Adrenal gland (tissue), 12 donors: ENCODE results near the gene CD93. TPM values are rescaled to one million over a fixed set of nuclear protein-coding genes. Genes with fewer than 3 reads are reported as not detected.

Experiments used
- DNase-seq, 7 donors: peaks; one replicate each; pipeline ENCODE4 v3.0.0-alpha.2; 2019 to 2020
- H3K27ac ChIP-seq, 5 donors: fragments of 200-600 bp; sonication (generic) in 4 of 5; 1 replicate in 3 of 5; 2 replicates in 2 of 5; pipeline versions ENCODE4 v1.5.1 to v1.8.0; 2016 to 2020; ENCODE audit warnings: mild to moderate bottlenecking in 1 of 5
- H3K27me3 ChIP-seq: fragments of 200-600 bp; 2 replicates; pipeline ENCODE4 v1.8.0; 2021
- H3K36me3 ChIP-seq, 2 donors: fragments of 200-600 bp; replicated peaks in 1 of 2; 1 replicate in 1 of 2; 2 replicates in 1 of 2; pipeline versions ENCODE4 v1.5.1 to v1.8.0; 2018 to 2022
- H3K4me1 ChIP-seq, 2 donors: fragments of 200-600 bp; replicated peaks in 1 of 2; 1 replicate in 1 of 2; 2 replicates in 1 of 2; pipeline versions ENCODE4 v1.5.1 to v1.8.0; 2018 to 2021
- H3K4me3 ChIP-seq, 4 donors: fragments of 200-600 bp; sonication (generic) in 3 of 4; one replicate each; pipeline ENCODE4 v1.5.1; 2016 to 2018
- H3K9me3 ChIP-seq, 3 donors: fragments of 200-600 bp; sonication (generic) in 1 of 3; replicated peaks in 1 of 3; 1 replicate in 2 of 3; 2 replicates in 1 of 3; pipeline versions ENCODE4 v1.5.1 to v1.8.0; 2016 to 2021
- POLR2A ChIP-seq, 2 donors: fragments of 450-650 bp; IDR thresholded peaks; one replicate each; pipeline ENCODE4 v1.6.1; 2017; ENCODE audit warnings: antibody characterized with exemption in 2 of 2, mild to moderate bottlenecking in 2 of 2, moderate library complexity in 1 of 2
- WGBS, 4 donors: extraction: QIAGEN DNeasy Blood & Tissue Kit in 2 of 4; methylation state at CpG; one replicate each; pipeline versions ENCODE4 v1.1.5 to v1.1.7; 2013 to 2017; 5-methylcytosine and 5-hydroxymethylcytosine counted together
- intact Hi-C, 2 donors: fragments of 100-400 bp; cut with DNase I; formaldehyde crosslinking; loops; one replicate each; pipeline versions ENCODE4 v1.14.1 to v1.15.0; 2022 to 2023
- polyA plus RNA-seq, 3 donors: library from polyadenylated mRNA; stranded (reverse); fragments of 200-250 nt in 2 of 3; fragments of 350-450 nt in 1 of 3; fragmentation: Illumina TruSeq in 1 of 3; extraction: RNeasy Lipid Tissue Mini Kit (QIAGEN cat#74804) in 1 of 3; gene quantifications; one replicate each; pipeline ENCODE4 v1.2.3, GENCODE V29; 2013 to 2014
- total RNA-seq, 9 donors: library from RNA; depleted of rRNA in 4 of 9; stranded (reverse); fragments of >200 nt in 4 of 9; fragments of 120-200 nt in 1 of 9; fragmentation: NEBNext Ultra II Directional in 1 of 9; extraction: Animal tissue kit (Norgen Biotek cat#: 25700) in 1 of 9; gene quantifications; one replicate each; pipeline versions ENCODE4 v1.1.0 to v1.2.4, GENCODE V29; 2013 to 2023
- TF ChIP-seq, protein P1 (sequence below), 6 experiments: fragments of 450-650 bp in 4 of 6; fragments of 200-600 bp in 2 of 6; sonication (generic) in 1 of 6; IDR thresholded peaks; 1 replicate in 5 of 6; 2 replicates in 1 of 6; pipeline versions ENCODE4 v1.5.1 to v1.8.0; 2016 to 2021; ENCODE audit warnings: antibody characterized with exemption in 6 of 6, mild to moderate bottlenecking in 2 of 6, moderate library complexity in 1 of 6
- donor health status: healthy with polysubstance abuse.
- donor health status: Bipolar disorder and iron deficiency.
- donor health status: DM: yes; HTN: yes; CAD: no.
- donor health status: DM: no; HTN: no; CAD: no.
- donor health status: DM: no; HTN: no; CAD: no.
- donor health status: DM: yes; HTN: yes; CAD: no.

The CD93 gene
- total and polyA plus RNA-seq, 12 donors, result 4.3 to 83.0 (median 37.3) TPM

DNA sequence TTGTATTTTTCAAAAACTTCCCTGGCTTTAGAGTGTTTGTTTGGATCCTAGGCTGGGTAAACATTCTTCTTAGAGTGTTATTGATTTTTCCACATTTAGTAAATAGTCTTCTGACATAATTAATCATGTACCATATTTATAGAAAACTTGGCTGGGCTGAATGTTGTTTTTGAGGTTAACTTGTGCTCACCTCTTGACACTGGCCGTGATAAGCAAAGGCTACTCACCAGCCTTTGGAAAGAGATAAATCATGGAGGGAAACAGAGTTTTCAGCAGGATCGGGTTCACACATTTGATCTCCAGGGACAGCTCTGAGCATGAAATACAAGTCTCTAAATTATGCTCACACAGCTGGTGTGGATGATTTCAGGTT lies 6.2 kb upstream of the CD93 start:
- Histone ChIP-seq H3K27me3 (no peaks in the 10 kb centered on the region), H3K27ac (peak overlapping the region in 2 of 5 donors; percentile 56 to 63), H3K4me3 (no peak overlapping the region), H3K9me3 (no peaks in the 10 kb centered on the region), H3K36me3 (no peaks in the 10 kb centered on the region), H3K4me1 (peaks cover 0 to 19% of the 10 kb centered on the region in 2 donors)
- peak in 1 of 7 donors; percentile 48 for DNase-seq
- TF ChIP-seq, protein P1, sequence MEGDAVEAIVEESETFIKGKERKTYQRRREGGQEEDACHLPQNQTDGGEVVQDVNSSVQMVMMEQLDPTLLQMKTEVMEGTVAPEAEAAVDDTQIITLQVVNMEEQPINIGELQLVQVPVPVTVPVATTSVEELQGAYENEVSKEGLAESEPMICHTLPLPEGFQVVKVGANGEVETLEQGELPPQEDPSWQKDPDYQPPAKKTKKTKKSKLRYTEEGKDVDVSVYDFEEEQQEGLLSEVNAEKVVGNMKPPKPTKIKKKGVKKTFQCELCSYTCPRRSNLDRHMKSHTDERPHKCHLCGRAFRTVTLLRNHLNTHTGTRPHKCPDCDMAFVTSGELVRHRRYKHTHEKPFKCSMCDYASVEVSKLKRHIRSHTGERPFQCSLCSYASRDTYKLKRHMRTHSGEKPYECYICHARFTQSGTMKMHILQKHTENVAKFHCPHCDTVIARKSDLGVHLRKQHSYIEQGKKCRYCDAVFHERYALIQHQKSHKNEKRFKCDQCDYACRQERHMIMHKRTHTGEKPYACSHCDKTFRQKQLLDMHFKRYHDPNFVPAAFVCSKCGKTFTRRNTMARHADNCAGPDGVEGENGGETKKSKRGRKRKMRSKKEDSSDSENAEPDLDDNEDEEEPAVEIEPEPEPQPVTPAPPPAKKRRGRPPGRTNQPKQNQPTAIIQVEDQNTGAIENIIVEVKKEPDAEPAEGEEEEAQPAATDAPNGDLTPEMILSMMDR (IDR thresholded peaks at IDR 0.05), result no peak
- WGBS, 4 donors, result 19 to 40% (median 28%) methylated on average over 2 of the region's 2 CpGs
- intact Hi-C loops, result no loop called here

DNA sequence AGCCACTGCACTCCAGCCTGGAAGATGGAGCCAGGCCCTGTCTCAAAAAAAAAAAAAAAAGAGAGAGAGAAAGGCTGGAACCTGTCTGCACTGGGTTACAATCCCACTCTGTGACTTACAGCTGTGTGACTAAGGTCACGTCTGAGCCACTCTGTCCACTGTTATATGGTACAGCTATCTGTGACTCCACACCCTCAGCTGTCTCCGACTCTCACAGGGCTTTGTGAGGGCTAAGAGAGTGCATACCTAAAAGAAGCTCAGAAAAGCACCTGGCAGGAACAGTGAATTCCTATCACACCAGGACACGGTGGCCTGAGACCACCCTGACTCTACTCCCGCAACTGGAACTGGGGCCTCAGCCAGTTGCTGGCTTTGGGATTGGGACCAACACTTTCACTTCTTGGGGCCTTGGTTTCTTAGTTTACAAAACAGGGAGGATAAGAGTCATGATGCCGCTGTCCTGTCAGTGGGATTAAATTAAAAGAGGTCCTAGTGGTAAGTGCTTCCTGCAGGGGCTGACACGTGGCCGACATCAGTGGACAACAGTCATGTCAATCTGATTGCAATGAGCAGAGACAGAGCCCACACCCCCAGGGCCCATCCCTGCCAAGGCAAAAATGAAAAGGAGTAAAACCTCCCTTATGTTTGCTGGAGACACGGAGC lies 5.7 kb upstream of the CD93 start:
- intact Hi-C loops, result no loop called here
- no peak overlapping the region for H3K4me3 ChIP-seq
- no peaks in the 10 kb centered on the region for H3K27me3 ChIP-seq
- 56 to 73% (median 68%) methylated on average over 8 of the region's 8 CpGs for WGBS, 4 donors
- peak overlapping the region in 2 of 5 donors; percentile 56 to 63 for H3K27ac ChIP-seq
- H3K4me1 ChIP-seq, result peaks cover 0 to 19% of the 10 kb centered on the region in 2 donors
- H3K36me3 ChIP-seq, result no peaks in the 10 kb centered on the region
- no peak for TF ChIP-seq POLR2A (IDR thresholded peaks at IDR 0.05)
- TF ChIP-seq, protein P1 (IDR thresholded peaks at IDR 0.05), result no peak
- peak in 1 of 7 donors; percentile 53 for DNase-seq
- no peaks in the 10 kb centered on the region for H3K9me3 ChIP-seq

DNA sequence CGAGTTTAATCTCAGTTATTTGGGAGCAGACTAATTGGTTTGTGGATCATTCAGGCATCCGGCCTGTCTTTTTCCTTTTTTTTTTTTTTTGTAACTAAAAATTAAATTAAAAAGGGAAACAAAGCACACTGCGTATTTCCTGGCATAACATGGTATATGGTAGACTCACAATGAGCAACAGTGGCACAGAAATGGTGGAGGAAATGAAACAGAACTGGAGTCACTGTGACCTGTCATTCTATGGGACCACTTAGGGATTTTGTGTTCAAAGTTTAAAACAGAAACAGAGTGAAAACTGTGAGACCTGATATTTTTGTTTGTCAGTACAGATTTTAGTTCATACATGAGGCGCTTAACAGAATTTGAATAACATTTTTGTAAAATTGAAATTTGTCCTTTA lies 4.8 kb upstream of the CD93 start:
- Histone ChIP-seq H3K4me3 (no peak overlapping the region), H3K4me1 (peaks cover 0 to 19% of the 10 kb centered on the region in 2 donors), H3K27ac (no peak overlapping the region), H3K36me3 (no peaks in the 10 kb centered on the region), H3K9me3 (no peaks in the 10 kb centered on the region), H3K27me3 (no peaks in the 10 kb centered on the region)
- TF ChIP-seq, protein P1 (IDR thresholded peaks at IDR 0.05), result no peak
- no peak for TF ChIP-seq POLR2A (IDR thresholded peaks at IDR 0.05)
- WGBS, 4 donors, result 61 to 81% (median 75%) methylated on average over 4 of the region's 4 CpGs
- no peak for DNase-seq
- intact Hi-C loops, result no loop called here

DNA sequence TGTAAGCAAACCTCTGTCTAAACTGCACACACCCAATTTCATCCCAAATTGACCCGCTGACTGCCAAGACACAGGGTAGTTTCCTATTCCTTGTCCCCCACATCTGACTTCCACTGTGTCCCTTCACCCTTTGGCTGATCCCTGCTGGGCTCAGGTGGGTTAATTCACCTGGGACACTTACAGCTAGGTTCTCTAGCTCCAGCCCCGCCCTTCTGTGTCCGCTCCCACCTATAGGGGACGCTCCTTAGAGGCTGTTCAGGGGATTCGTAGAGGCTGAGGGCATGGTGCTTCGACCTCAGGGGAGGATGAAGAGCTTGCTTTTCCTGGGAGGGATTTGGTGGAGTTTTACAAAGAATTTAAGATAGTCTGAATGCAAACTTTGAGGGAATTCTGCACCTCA lies 4.0 kb upstream of the CD93 start:
- Histone ChIP-seq H3K27ac (no peak overlapping the region), H3K4me1 (peaks cover 0 to 19% of the 10 kb centered on the region in 2 donors), H3K9me3 (no peaks in the 10 kb centered on the region), H3K4me3 (no peak overlapping the region), H3K36me3 (no peaks in the 10 kb centered on the region), H3K27me3 (no peaks in the 10 kb centered on the region)
- no peak for TF ChIP-seq POLR2A (IDR thresholded peaks at IDR 0.05)
- TF ChIP-seq, protein P1 (IDR thresholded peaks at IDR 0.05), result no peak
- intact Hi-C loops, result no loop called here
- DNase-seq, result peak in 1 of 7 donors; percentile 36
- WGBS, 4 donors, result 81 to 89% (median 85%) methylated on average over 6 of the region's 6 CpGs
